Pancreas (tissue), 10 donors: ENCODE results near the gene PET100. TPM values are rescaled to one million over a fixed set of nuclear protein-coding genes. Genes with fewer than 3 reads are reported as not detected.
A peak's percentile ranks its signal among the peaks of the same experiment; 100 is the strongest.

Source experiments
- ATAC-seq, 4 donors: fragments of 200-7000 bp; cut with Tn5 transposase; one replicate each; pipeline versions ENCODE4 v1.8.0 to v1.9.1; 2020; ENCODE audit warnings: mild to moderate bottlenecking in 4 of 4, moderate library complexity in 4 of 4
- DNase-seq, 6 donors: peaks; one replicate each; pipeline ENCODE4 v3.0.0-alpha.2; 2020
- FAIRE-seq: peaks from 2 replicates; lab custom pipeline; 2012; peaks lifted over from hg19 to GRCh38; lab: Jason Lieb, UNC
- H3K27ac ChIP-seq, 4 donors: fragments of 200-600 bp; sonication (generic); 1 replicate in 3 of 4; 2 replicates in 1 of 4; pipeline versions ENCODE4 v1.5.0 to v1.8.0; 2020
- H3K27me3 ChIP-seq, 4 donors: fragments of 200-600 bp; one replicate each; pipeline ENCODE4 v1.8.0; 2021
- H3K36me3 ChIP-seq, 3 donors: fragments of 200-600 bp; sonication (generic) in 1 of 3; one replicate each; pipeline versions ENCODE4 v1.5.0 to v1.8.0; 2020 to 2021
- H3K4me1 ChIP-seq, 3 donors: fragments of 200-600 bp; one replicate each; pipeline ENCODE4 v1.8.0; 2021
- H3K4me3 ChIP-seq, 4 donors: fragments of 200-600 bp; sonication (generic) in 2 of 4; one replicate each; pipeline versions ENCODE4 v1.5.0 to v1.8.0; 2020 to 2021
- H3K9me3 ChIP-seq, 4 donors: fragments of 200-600 bp; one replicate each; pipeline ENCODE4 v1.8.0; 2021
- CTCF ChIP-seq, 4 donors: fragments of 200-600 bp; sonication (generic) in 3 of 4; IDR thresholded peaks; one replicate each; pipeline versions ENCODE4 v1.5.0 to v1.8.0; 2021; ENCODE audit warnings: antibody characterized with exemption in 4 of 4
- WGBS, 2 donors: extraction: QIAGEN DNeasy Blood & Tissue Kit; methylation state at CpG; one replicate each; pipeline ENCODE4 v1.1.7; 2013; 5-methylcytosine and 5-hydroxymethylcytosine counted together
- intact Hi-C, 3 donors: fragments of 100-400 bp; cut with DNase I; formaldehyde crosslinking; loops; one replicate each; pipeline versions ENCODE4 v1.11.1 to v1.14.2; 2022
- polyA plus RNA-seq, 2 donors: library from polyadenylated mRNA; stranded (reverse); fragments of 200-250 nt; gene quantifications; one replicate each; pipeline ENCODE4 v1.2.3, GENCODE V29; 2013
- total RNA-seq, 6 donors: library from RNA; stranded (reverse); fragmentation: NEBNext Ultra II Directional in 4 of 6; extraction: Animal tissue kit (Norgen Biotek cat#: 25700) in 4 of 6; gene quantifications; one replicate each; pipeline versions ENCODE4 v1.2.1 to v1.2.4, GENCODE V29; 2021 to 2023
- donor health status: healthy with polysubstance abuse.
- donor health status: DM: no; HTN: no; CAD: no; lungs with moderate emphysema.
- donor health status: DM: no; HTN: no; CAD: no.
- donor health status: control.
- donor health status: control.
- donor health status: Bipolar disorder and iron deficiency.
- donor health status: DM: yes; HTN: yes; CAD: no.
- donor health status: DM: no; HTN: no; CAD: no.
- donor health status: DM: no; HTN: no; CAD: no.
- donor health status: DM: yes; HTN: yes; CAD: no.

The PET100 gene
- total and polyA plus RNA-seq, 8 donors, result 31.6 to 95.6 (median 50.8) TPM

- no peak for ATAC-seq
- 90 to 93% methylated on average over 29 to 31 of the region's 31 CpGs for WGBS, 2 donors
- H3K27me3 ChIP-seq, result no peaks in the 10 kb centered on the region
- DNase-seq, result peak in 1 of 6 donors; percentile 67
- H3K4me1 ChIP-seq, result no peaks in the 10 kb centered on the region
- intact Hi-C loops, result no loop called here
- no peaks in the 10 kb centered on the region for H3K9me3 ChIP-seq
- no peak for FAIRE-seq
- H3K36me3 ChIP-seq, result peaks cover 0 to 43% (median 0%) of the 10 kb centered on the region in 3 donors
- H3K27ac ChIP-seq, result no peak overlapping the region
- no peak overlapping the region for H3K4me3 ChIP-seq
- TF ChIP-seq CTCF (IDR thresholded peaks at IDR 0.05), result no peak
Observed at GRCh38 chr19:7610491-7611240, 18.9 kb upstream of the PET100 start.

GRCh38 chr19:7611541-7612279 is 17.9 kb upstream of the PET100 start:
- intact Hi-C loops, result no loop called here
- no peak for FAIRE-seq

GRCh38 chr19:7612282-7613274 is 17.0 kb upstream of the PET100 start:
- ATAC-seq (no peak), FAIRE-seq (no peak), DNase-seq (peak in 2 of 6 donors; percentile 12 to 77)
- WGBS, 2 donors, result 93% methylated on average over 76 to 81 of the region's 81 CpGs
- no peak for TF ChIP-seq CTCF (IDR thresholded peaks at IDR 0.05)
- Histone ChIP-seq H3K27ac (no peak overlapping the region), H3K4me3 (no peak overlapping the region), H3K27me3 (no peaks in the 10 kb centered on the region), H3K36me3 (peaks cover 0 to 44% (median 7%) of the 10 kb centered on the region in 3 donors), H3K9me3 (no peaks in the 10 kb centered on the region), H3K4me1 (peaks cover 0 to 2% (median under 1%) of the 10 kb centered on the region in 3 donors)
- intact Hi-C loops, result no loop called here

More at GRCh38 chr19:7611541-7612279, 17.9 kb upstream of the PET100 start:
- ATAC-seq (peak in 2 of 4 donors; percentile 4 to 17), DNase-seq (peak in 2 of 6 donors; percentile 12 to 79)
- no peaks in the 10 kb centered on the region for H3K4me1 ChIP-seq
- no peak overlapping the region for H3K27ac ChIP-seq
- H3K4me3 ChIP-seq, result no peak overlapping the region
- 92% methylated on average over 41 of the region's 41 CpGs for WGBS, 2 donors
- no peak for TF ChIP-seq CTCF (IDR thresholded peaks at IDR 0.05)
- no peaks in the 10 kb centered on the region for H3K27me3 ChIP-seq
- H3K9me3 ChIP-seq, result no peaks in the 10 kb centered on the region
- H3K36me3 ChIP-seq, result peaks cover 0 to 39% (median 0%) of the 10 kb centered on the region in 3 donors

GRCh38 chr19:7614859-7615741 is 14.5 kb upstream of the PET100 start:
- H3K27me3 ChIP-seq, result no peaks in the 10 kb centered on the region
- H3K36me3 ChIP-seq, result peaks cover 0 to 35% (median 11%) of the 10 kb centered on the region in 3 donors
- ATAC-seq, result no peak
- H3K27ac ChIP-seq, result no peak overlapping the region
- FAIRE-seq, result no peak
- peak in 2 of 6 donors; percentile 66 to 84 for DNase-seq
- no peak for TF ChIP-seq CTCF (IDR thresholded peaks at IDR 0.05)
- 89 to 90% methylated on average over 50 to 59 of the region's 59 CpGs for WGBS, 2 donors
- H3K4me1 ChIP-seq, result peaks cover 21 to 25% (median 23%) of the 10 kb centered on the region in 3 donors
- no peak overlapping the region for H3K4me3 ChIP-seq
- intact Hi-C loops, result no loop called here
- H3K9me3 ChIP-seq, result no peaks in the 10 kb centered on the region
